PC-3 (cell line): ENCODE data around the gene IQCC. TPM values are rescaled to one million over a fixed set of nuclear protein-coding genes. Genes with fewer than 3 reads are reported as not detected.

ENCODE experiments used
- ATAC-seq: fragments of 200-7000 bp; cut with Tn5 transposase; 2 replicates; pipeline ENCODE4 v1.9.1; 2020; ENCODE audit warnings: mild to moderate bottlenecking, moderate library complexity
- BruUV-seq: library from RNA; stranded (reverse); fragments of 400-500 nt; replicated peaks from 2 replicates; lab custom pipeline; 2021; lab: Mats Ljungman, UMichigan
- CTCF ChIA-PET: fragments of 300-600 bp; sonication (Branson Sonifier 250); formaldehyde crosslinking; loops from one replicate; lab custom pipeline; 2022; ENCODE audit warnings: antibody characterized with exemption; lab: Charles Lee
- POLR2A ChIA-PET: fragments of 300-600 bp; sonication (Branson Sonifier 250); formaldehyde crosslinking; loops from one replicate; lab custom pipeline; 2022; ENCODE audit warnings: antibody characterized with exemption; ENCODE audit not compliant: unreplicated experiment; lab: Charles Lee
- DNase-seq: peaks from one replicate; pipeline ENCODE4 v3.0.0-alpha.2; 2015
- H2AFZ ChIP-seq: fragments of 300-600 bp; sonication (generic); 2 replicates; pipeline ENCODE4 v1.6.0; 2016; ENCODE audit warnings: antibody characterized with exemption, low read length
- H3F3A ChIP-seq: fragments of 300-600 bp; sonication (generic); one replicate; pipeline ENCODE4 v1.6.0; 2017; ENCODE audit warnings: antibody characterized with exemption, low read length, control low read depth, mild to moderate bottlenecking; ENCODE audit not compliant: unreplicated experiment
- H3K27ac ChIP-seq: fragments of 300-600 bp; sonication (generic); 2 replicates; pipeline ENCODE4 v1.5.1; 2016; ENCODE audit warnings: mild to moderate bottlenecking, low read length
- H3K27me3 ChIP-seq: fragments of 300-600 bp; sonication (generic); 2 replicates; pipeline ENCODE4 v1.6.1; 2016; ENCODE audit warnings: low read length, mixed read lengths
- H3K36me3 ChIP-seq: fragments of 300-600 bp; sonication (generic); 2 replicates; pipeline ENCODE4 v1.6.1; 2016; ENCODE audit warnings: low read depth, mixed run types, low read length, mixed read lengths
- H3K4me1 ChIP-seq: fragments of 300-600 bp; sonication (generic); 2 replicates; pipeline ENCODE4 v1.5.1; 2016; ENCODE audit warnings: low read length; ENCODE audit not compliant: insufficient read depth
- H3K4me2 ChIP-seq: fragments of 300-600 bp; sonication (generic); 2 replicates; pipeline ENCODE4 v1.6.0; 2016; ENCODE audit warnings: low read length
- H3K4me3 ChIP-seq: fragments of 300-600 bp; sonication (generic); 2 replicates; pipeline ENCODE4 v1.5.1; 2016; ENCODE audit warnings: mild to moderate bottlenecking, low read length, mixed read lengths
- H3K79me2 ChIP-seq: fragments of 300-600 bp; sonication (generic); 2 replicates; pipeline ENCODE4 v1.6.1; 2017; ENCODE audit warnings: low read length, mixed read lengths
- H3K9ac ChIP-seq: fragments of 300-600 bp; sonication (generic); 2 replicates; pipeline ENCODE4 v1.6.0; 2016; ENCODE audit warnings: mild to moderate bottlenecking, low read length
- H3K9me2 ChIP-seq: fragments of 300-600 bp; sonication (generic); replicated peaks from 2 replicates; pipeline ENCODE4 v1.6.1; 2016; ENCODE audit warnings: mixed run types, low read length, mixed read lengths
- H3K9me3 ChIP-seq: fragments of 300-600 bp; sonication (generic); 2 replicates; pipeline ENCODE4 v1.6.1; 2016; ENCODE audit warnings: low read length, mixed read lengths
- H4K20me1 ChIP-seq: fragments of 300-600 bp; sonication (generic); 2 replicates; pipeline ENCODE4 v1.6.1; 2016; ENCODE audit warnings: low read length, mixed read lengths
- EZH2 ChIP-seq: fragments of 300-600 bp; sonication (generic); IDR thresholded peaks from one replicate; pipeline ENCODE4 v1.6.1; 2017; ENCODE audit warnings: antibody characterized with exemption, mild to moderate bottlenecking, low read length; ENCODE audit not compliant: unreplicated experiment
- EZH2phosphoT487 ChIP-seq: fragments of 300-600 bp; sonication (generic); IDR thresholded peaks from 2 replicates; pipeline ENCODE4 v1.6.1; 2018; ENCODE audit warnings: mild to moderate bottlenecking, antibody characterized with exemption, low read length, borderline replicate concordance
- intact Hi-C: fragments of 100-400 bp; cut with micrococcal nuclease; formaldehyde crosslinking; loops from 2 replicates; pipeline ENCODE4 v1.9.0; 2023
- total RNA-seq: library from RNA; depleted of rRNA; stranded (reverse); fragments of >200 nt; gene quantifications from 2 replicates; pipeline ENCODE4 v1.2.3, GENCODE V29; 2014
- TF ChIP-seq, protein P1 (sequence below): fragments of 300-600 bp; sonication (generic); conservative IDR thresholded peaks from 2 replicates; pipeline ENCODE4 v1.5.1; 2017; ENCODE audit warnings: antibody characterized with exemption, low read depth, mild to moderate bottlenecking, low read length

Gene IQCC
- total RNA-seq, 1 experiment from 2014 or later = 8.5 TPM

- H3K27ac ChIP-seq = no peak overlapping the region
- no TSS peak for BruUV-seq
- H4K20me1 ChIP-seq = no peaks in the 10 kb centered on the region
- H3F3A ChIP-seq = no peaks in the 10 kb centered on the region
- no peak overlapping the region for H3K9ac ChIP-seq
- no peak overlapping the region for H3K4me3 ChIP-seq
- H3K36me3 ChIP-seq = peaks cover 38% of the 10 kb centered on the region; the same call in 1 of the 2 replicates
- no peak overlapping the region for H2AFZ ChIP-seq
- intact Hi-C loops = no loop called here
- H3K4me2 ChIP-seq = no peak overlapping the region
- H3K27me3 ChIP-seq = no peaks in the 10 kb centered on the region
- ChIA-PET POLR2A (interaction anchor here (0.6 kb wide), 1 partner anchor 240 kb away, joined by 12 read pairs; no protein-coding TSS in a partner anchor), CTCF (no interaction called here)
- H3K9me2 ChIP-seq = no peaks in the 10 kb centered on the region
- no peaks in the 10 kb centered on the region for H3K9me3 ChIP-seq
- no peak for TF ChIP-seq EZH2phosphoT487
- TF ChIP-seq, protein P1, sequence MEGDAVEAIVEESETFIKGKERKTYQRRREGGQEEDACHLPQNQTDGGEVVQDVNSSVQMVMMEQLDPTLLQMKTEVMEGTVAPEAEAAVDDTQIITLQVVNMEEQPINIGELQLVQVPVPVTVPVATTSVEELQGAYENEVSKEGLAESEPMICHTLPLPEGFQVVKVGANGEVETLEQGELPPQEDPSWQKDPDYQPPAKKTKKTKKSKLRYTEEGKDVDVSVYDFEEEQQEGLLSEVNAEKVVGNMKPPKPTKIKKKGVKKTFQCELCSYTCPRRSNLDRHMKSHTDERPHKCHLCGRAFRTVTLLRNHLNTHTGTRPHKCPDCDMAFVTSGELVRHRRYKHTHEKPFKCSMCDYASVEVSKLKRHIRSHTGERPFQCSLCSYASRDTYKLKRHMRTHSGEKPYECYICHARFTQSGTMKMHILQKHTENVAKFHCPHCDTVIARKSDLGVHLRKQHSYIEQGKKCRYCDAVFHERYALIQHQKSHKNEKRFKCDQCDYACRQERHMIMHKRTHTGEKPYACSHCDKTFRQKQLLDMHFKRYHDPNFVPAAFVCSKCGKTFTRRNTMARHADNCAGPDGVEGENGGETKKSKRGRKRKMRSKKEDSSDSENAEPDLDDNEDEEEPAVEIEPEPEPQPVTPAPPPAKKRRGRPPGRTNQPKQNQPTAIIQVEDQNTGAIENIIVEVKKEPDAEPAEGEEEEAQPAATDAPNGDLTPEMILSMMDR = no peak
- TF ChIP-seq EZH2 = no peak
- DNase-seq (peak; percentile 31), ATAC-seq (peak; percentile 59; the same call in 1 of the 2 replicates)
- no peaks in the 10 kb centered on the region for H3K79me2 ChIP-seq
- H3K4me1 ChIP-seq = peaks cover 11% of the 10 kb centered on the region; the same call in 1 of the 2 replicates
These were observed 32.7 kb upstream of the IQCC start for GRCh38 chr1:32172621-32173245.

DNA sequence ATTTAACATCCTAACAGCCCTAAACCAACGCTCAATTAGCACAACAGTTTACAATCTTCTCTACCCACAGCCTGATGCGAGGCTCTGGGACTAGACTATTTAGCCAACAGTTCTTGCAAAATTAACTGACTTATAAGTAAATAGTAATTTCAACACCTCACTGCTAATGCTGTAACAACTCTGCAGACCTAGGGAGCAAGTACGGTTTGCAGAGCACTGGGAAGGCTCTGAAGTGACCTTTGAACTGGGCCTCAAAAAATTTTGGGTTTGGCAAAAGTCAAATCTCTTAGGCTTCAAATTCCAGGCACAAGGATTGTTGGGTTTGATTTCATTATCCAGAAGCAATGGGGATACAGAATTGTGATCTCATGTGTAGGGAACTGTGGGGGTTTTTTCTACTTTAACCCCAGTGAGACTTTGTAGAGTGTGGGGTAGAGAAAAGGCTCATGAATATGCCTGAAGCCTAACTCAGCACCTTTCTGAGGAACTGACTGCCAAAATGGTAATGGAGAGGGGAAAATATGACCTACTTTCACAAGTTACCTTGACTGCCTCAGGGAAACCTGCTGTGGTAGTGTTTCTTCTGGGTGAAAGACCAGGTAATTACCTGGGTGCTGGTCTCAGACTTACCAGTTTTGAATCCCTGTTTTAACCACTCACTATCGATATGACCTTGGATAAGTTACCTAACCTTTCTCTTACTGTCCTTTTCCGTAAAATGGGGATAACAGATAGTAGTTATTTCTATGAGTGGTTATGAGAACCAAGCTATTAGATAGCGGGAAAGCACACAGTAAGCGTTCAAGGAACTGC is 26.9 kb upstream of the IQCC start:
- H3K27ac ChIP-seq = peak overlapping the region; percentile 83
- TF ChIP-seq EZH2 (no peak), EZH2phosphoT487 (no peak)
- TF ChIP-seq, protein P1 = no peak
- CTCF ChIA-PET = no interaction called here
- H3F3A ChIP-seq = no peaks in the 10 kb centered on the region
- ATAC-seq (no peak), DNase-seq (no peak)
- peak overlapping the region; percentile 86 for H3K4me2 ChIP-seq
- H3K9me3 ChIP-seq = no peaks in the 10 kb centered on the region
- peak overlapping the region; percentile 95; the same call in 1 of the 2 replicates for H3K4me3 ChIP-seq
- intact Hi-C loops = no loop called here
- POLR2A ChIA-PET = interaction anchor here (0.6 kb wide), 2 partner anchors 32 to 70 kb away, joined by 7 to 11 read pairs; no protein-coding TSS in a partner anchor
- H3K9ac ChIP-seq = peak overlapping the region; percentile 95
- peaks cover 18% of the 10 kb centered on the region for H3K4me1 ChIP-seq
- H2AFZ ChIP-seq = peak overlapping the region; percentile 81
- TSS peak; percentile 81 for BruUV-seq
- peaks cover 36% of the 10 kb centered on the region for H3K79me2 ChIP-seq
- no peaks in the 10 kb centered on the region for H3K9me2 ChIP-seq
- no peaks in the 10 kb centered on the region for H3K27me3 ChIP-seq
- peaks cover 12% of the 10 kb centered on the region; the same call in 1 of the 2 replicates for H4K20me1 ChIP-seq
- peaks cover 20% of the 10 kb centered on the region; the same call in 1 of the 2 replicates for H3K36me3 ChIP-seq
